A172 (cell line): ENCODE results near the gene LEUTX. TPM values are rescaled to one million over a fixed set of nuclear protein-coding genes. Genes with fewer than 3 reads are reported as not detected.
"Not testable (repeated sequence)": the region's sequence is repeated elsewhere in the genome, so short reads cannot be mapped to it uniquely, and the experiment has no call there.

ENCODE experiments used
- DNase-seq: peaks from one replicate; pipeline ENCODE4 v3.0.0-alpha.2; 2015; ENCODE audit warnings: low spot score
- total RNA-seq: library from RNA; depleted of rRNA; stranded (reverse); fragments of >200 nt; shearing (Covaris generic); gene quantifications from 2 replicates; pipeline ENCODE4 v1.2.3, GENCODE V29; 2014

Gene LEUTX
- total RNA-seq, 1 experiment from 2014 or later, result not detected

- DNase-seq, result no peak
Measured at GRCh38 chr19:39780894-39781293, 2.2 kb downstream of the LEUTX start.

DNA sequence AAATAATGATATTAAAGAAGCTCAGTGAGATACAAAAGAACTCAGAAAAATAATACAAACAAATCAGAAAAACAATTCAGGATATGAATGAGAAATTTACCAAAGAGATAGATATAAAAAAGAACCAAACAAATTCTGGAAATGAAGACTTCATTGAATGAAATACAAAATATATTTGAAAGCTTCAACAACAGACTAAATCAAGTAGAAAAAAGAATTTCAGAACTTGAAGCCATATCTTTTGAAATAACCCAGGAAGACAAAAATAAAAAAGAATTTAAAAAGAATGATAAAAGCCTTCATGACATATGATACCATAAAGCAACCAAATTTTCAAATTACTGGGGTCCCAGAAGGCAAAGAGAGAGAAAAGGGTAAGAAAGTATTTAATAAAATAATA, 9.6 kb downstream of the LEUTX start:
- no peak for DNase-seq

GRCh38 chr19:39792999-39793546, 14.4 kb downstream of the LEUTX start:
- peak; percentile 69 for DNase-seq

DNA sequence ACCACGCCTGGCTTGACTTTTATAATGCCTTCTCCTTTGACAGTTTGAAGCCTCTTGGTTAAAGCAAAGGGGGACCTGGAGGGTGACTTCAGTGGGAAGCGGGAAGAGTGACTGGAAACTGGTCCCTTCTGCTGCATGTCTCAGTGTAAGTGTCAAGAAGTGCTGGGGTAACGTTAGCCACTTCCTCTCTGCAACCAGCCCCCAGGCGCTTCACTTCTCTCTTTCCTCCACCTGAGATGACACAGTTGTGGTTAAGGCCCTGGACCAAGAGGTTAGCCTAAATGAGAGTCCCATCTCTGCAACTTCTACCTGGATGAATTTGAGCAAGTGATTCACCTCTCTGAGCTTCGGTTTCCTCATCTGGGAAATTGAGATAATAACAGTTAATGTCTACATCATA, 16.3 kb downstream of the LEUTX start:
- no peak for DNase-seq

GRCh38 chr19:39796000-39796498, 17.4 kb downstream of the LEUTX start:
- no peak for DNase-seq

DNA sequence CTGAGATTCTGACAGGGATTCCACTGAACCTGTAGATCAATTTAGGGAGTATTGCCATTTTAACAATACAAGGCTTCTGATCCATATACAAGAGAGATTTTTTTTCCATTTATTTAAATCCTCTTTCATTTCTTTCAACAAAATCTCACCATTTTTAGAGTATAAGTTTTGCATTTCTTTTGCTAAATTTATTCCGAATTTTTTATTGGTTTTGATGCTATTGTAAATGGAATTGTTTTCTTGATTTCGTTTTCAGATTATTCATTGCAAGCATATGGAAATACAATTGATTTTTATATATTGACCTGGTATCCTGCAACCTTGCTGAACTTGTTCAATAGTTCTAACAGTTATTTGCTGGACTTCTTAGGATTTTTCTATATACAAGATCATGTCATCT, 18.4 kb downstream of the LEUTX start:
- no peak for DNase-seq

- DNase-seq, result no peak
Measured at GRCh38 chr19:39802958-39803357, 24.3 kb downstream of the LEUTX start.

DNA sequence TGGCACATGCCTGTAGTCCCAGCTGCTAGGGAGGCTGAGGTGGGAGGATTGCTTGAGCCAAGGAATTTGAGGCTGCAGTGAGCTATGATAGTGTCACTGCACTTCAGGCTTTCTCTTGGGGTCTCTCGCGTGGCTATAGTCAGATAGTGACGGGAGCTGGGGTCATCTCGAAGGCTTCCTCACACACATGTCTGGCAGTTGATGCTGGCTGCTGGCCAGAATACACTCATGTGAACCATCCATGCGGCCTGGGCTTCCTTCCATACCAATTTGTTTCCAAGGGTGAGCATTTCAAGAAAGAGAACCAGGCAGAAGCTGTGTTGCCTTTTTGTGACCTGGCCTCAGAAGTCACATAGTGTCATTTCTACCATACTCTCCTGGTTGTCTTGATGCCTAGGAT, 26.4 kb downstream of the LEUTX start:
- no peak for DNase-seq

DNA sequence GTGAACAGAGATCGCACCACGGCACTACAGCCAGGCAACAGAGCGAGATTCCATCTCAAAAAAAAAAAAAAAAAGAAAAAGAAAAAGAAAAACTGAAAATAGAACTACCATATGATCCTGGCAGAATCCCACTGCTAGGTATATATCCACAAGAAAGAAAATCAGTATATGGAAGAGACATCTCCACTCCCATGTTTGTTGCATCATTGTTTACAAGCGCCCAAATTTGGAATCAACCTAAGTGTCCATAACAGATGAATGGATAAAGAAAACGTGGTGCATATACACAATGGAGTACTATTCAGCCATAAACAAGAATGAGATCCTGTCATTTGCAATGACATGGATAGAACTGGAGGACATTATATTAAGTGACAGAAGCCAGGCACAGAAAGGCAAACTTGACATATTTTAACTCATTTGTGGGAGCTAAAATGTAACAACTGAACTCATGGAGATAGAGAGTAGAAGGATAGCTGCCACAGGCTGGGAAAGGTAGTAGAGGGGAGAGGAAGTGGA, 29.3 kb downstream of the LEUTX start:
- DNase-seq, result no peak

GRCh38 chr19:39808688-39809087, 30.0 kb downstream of the LEUTX start:
- not testable (repeated sequence) for DNase-seq

- DNase-seq, result no peak
Measured at GRCh38 chr19:39809368-39809767, 30.7 kb downstream of the LEUTX start.

GRCh38 chr19:39810424-39810823, 31.8 kb downstream of the LEUTX start:
- DNase-seq, result no peak

DNA sequence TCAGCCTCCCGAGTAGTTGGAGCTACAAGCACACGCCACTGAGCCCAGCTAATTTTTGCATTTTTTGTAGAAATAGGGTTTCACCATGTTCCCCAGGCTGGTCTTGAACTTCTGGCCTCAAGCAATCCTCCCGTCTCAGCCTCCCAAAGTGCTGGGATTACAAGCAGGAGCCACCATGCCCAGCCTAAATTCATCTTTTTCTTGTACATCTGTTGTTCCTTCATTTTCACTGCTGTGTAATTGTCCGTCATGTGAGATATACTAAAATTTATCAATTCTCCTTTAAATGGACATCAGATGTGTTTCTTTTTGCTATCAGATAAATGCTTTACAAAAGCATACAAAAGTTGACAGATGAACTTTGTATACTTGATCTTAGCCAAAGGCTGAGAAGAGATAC, 32.4 kb downstream of the LEUTX start:
- no peak for DNase-seq

DNA sequence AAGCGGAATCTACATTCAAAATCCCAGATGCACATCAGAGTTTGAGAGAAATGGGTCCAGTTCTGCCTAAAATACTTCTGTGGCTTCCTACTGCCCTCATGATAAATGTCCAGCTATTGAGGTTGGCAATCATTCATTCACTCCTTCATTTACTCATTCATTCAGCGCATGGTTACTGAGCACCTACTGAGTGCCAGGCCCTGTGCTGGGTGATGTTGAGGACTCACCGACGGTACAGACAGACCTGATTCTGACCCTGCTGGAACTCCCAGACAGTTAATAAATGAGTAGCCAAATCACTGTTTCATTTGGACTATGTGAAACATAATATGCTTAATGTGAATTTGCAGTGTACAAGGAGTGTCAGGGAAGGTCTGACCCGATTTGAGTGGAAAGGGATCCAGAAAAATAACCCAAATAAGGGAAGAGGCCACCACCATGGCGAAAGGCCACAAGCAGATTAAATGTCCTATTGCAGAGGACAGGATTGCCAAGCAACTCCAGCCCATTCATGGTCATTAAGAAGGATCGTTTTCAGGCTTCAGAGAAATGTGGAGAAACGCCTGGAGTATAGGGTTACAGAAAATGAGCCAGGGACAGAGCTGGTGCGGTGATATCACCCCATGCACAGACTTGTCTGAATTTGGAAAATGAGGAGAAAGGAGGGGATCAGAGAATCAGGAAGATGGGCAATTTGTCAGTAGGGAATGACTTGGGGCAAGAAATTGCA, 34.8 kb downstream of the LEUTX start:
- no peak for DNase-seq

DNA sequence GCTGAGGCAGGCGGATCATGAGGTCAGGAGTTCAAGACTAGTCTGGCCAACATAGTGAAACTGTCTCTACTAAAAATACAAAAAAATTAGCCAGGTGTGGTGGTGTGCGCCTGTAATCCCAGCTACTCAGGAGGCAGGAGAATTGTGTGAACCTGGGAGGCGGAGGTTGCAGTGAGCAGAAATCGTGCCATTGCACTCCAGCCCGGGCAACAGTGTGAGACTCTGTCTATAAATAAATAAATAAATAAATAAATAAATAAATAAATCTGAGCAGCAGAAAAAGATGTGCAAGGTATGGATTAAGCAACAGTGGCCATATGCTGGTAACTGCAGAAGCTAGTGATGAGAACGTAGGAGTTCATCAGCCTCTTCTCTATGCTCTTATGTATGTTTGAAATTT, 35.5 kb downstream of the LEUTX start:
- not testable (repeated sequence) for DNase-seq

GRCh38 chr19:39814595-39814994, 35.9 kb downstream of the LEUTX start:
- no peak for DNase-seq

- no peak for DNase-seq
Measured at GRCh38 chr19:39816287-39817048, 37.8 kb downstream of the LEUTX start.

DNA sequence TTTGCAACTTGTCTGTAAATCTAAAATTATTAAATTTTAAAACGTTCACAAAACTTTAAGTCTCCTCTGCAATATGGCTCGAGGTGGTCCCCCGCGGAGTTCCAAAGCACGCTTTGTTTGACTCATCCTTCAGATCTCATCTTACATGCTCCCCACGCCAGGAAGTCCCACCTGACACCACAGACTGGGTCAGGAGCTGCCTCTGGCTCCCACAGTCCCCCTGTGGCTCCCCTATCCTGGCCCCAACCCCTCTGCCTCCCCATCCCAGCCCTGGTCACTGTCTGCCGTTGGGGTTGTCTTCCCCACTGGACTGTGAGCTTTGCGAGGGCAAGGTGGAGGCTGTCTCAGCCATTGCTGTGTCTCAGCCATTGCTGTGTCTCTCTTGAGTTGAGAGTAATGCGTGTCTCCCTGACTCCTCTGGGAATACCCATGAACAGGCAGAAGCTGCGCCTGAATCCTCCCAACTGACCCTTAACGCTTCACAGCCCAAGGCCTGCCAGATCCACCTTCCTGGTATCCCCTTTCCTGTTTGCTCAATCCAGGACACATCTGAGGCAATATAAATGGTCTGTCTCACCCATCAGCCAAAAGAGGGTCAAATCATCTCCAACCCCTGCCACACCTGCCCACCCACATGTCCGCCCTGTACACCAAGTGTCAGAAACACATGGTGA, 39.4 kb downstream of the LEUTX start:
- no peak for DNase-seq

GRCh38 chr19:39818626-39819097, 40.0 kb downstream of the LEUTX start:
- no peak for DNase-seq

DNA sequence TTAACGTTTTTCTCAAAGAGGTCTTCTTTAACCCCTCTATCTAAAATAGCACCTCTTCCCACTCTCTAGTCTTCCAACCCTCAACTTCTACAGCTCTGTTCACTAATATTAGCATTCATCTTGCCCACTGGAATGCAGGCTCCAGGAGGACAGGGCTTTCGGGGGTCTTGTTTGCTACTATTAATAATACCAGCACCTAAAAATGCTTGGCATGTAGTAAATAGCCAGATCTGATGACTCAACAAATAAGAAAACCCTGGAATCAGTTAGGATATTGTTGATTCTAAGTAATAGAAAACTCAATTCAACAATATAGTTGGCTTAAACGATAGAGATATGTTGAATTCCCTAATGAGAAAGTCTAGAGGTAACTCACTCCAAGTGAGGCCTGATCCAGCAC, 41.1 kb downstream of the LEUTX start:
- no peak for DNase-seq

- no peak for DNase-seq
Measured at GRCh38 chr19:39820696-39821095, 42.0 kb downstream of the LEUTX start.

- DNase-seq, result no peak
Measured at GRCh38 chr19:39823686-39824085, 45.0 kb downstream of the LEUTX start.
